Endothelial cell (in vitro differentiated cells): Measurements from ENCODE around the gene LPAR5. TPM values are rescaled to one million over a fixed set of nuclear protein-coding genes. Genes with fewer than 3 reads are reported as not detected.
"Not testable (repeated sequence)": the region's sequence is repeated elsewhere in the genome, so short reads cannot be mapped to it uniquely, and the experiment has no call there.

Experiments used
- DNase-seq: peaks from one replicate; pipeline ENCODE4 v3.0.0; 2021; ENCODE audit warnings: low spot score
- H3K27ac Mint-ChIP-seq: one replicate; pipeline ENCODE4 v1.8.0; 2021; ENCODE audit warnings: mixed read lengths, inconsistent platforms; ENCODE audit not compliant: unreplicated experiment
- H3K27me3 Mint-ChIP-seq: one replicate; pipeline ENCODE4 v1.8.0; 2021; ENCODE audit warnings: mild to moderate bottlenecking, moderate library complexity, mixed read lengths, inconsistent platforms; ENCODE audit not compliant: unreplicated experiment
- H3K36me3 Mint-ChIP-seq: one replicate; pipeline ENCODE4 v1.8.0; 2021; ENCODE audit warnings: mild to moderate bottlenecking, low read depth, mixed read lengths, inconsistent platforms; ENCODE audit not compliant: unreplicated experiment
- H3K4me1 Mint-ChIP-seq: one replicate; pipeline ENCODE4 v1.8.0; 2021; ENCODE audit warnings: mild to moderate bottlenecking, mixed read lengths, inconsistent platforms; ENCODE audit not compliant: unreplicated experiment
- H3K4me3 Mint-ChIP-seq: one replicate; pipeline ENCODE4 v1.8.0; 2021; ENCODE audit warnings: mild to moderate bottlenecking, mixed read lengths, inconsistent platforms; ENCODE audit not compliant: unreplicated experiment
- H3K9me3 Mint-ChIP-seq: one replicate; pipeline ENCODE4 v1.8.0; 2021; ENCODE audit warnings: mixed read lengths, inconsistent platforms; ENCODE audit not compliant: unreplicated experiment
- CTCF ChIP-seq: fragments of 200-600 bp; sonication (generic); IDR thresholded peaks from one replicate; pipeline ENCODE4 v1.5.0; 2021; ENCODE audit warnings: antibody characterized with exemption; ENCODE audit not compliant: unreplicated experiment
- total RNA-seq: library from RNA; stranded (reverse); fragmentation: NEBNext Ultra II Directional; extraction: Animal tissue kit (Norgen Biotek cat#: 25700); gene quantifications from one replicate; pipeline ENCODE4 v1.2.1, GENCODE V29; 2021; ENCODE audit not compliant: unreplicated experiment

The LPAR5 gene
- total RNA-seq, 1 donor from 2014 or later: 2.7 TPM

GRCh38 chr12:6604259-6605029, 31.3 kb downstream of the LPAR5 start:
- peaks cover 25% of the 10 kb centered on the region for H3K4me1 Mint-ChIP-seq
- peaks cover 14% of the 10 kb centered on the region for H3K27me3 Mint-ChIP-seq
- H3K9me3 Mint-ChIP-seq: no peaks in the 10 kb centered on the region
- H3K4me3 Mint-ChIP-seq: peak overlapping the region; percentile 95
- peak overlapping the region; percentile 75 for H3K27ac Mint-ChIP-seq
- no peak for DNase-seq
- H3K36me3 Mint-ChIP-seq: peaks cover 48% of the 10 kb centered on the region
- no peak for TF ChIP-seq CTCF

GRCh38 chr12:6603095-6603567, 32.6 kb downstream of the LPAR5 start:
- peaks cover 14% of the 10 kb centered on the region for H3K27me3 Mint-ChIP-seq
- peaks cover 55% of the 10 kb centered on the region for H3K36me3 Mint-ChIP-seq
- TF ChIP-seq CTCF: no peak
- no peak for DNase-seq
- H3K4me1 Mint-ChIP-seq: peaks cover 25% of the 10 kb centered on the region
- no peaks in the 10 kb centered on the region for H3K9me3 Mint-ChIP-seq
- peak overlapping the region; percentile 56 for H3K4me3 Mint-ChIP-seq
- H3K27ac Mint-ChIP-seq: no peak overlapping the region

- Mint-ChIP-seq H3K4me1 (peaks cover 25% of the 10 kb centered on the region), H3K9me3 (no peaks in the 10 kb centered on the region), H3K27ac (no peak overlapping the region), H3K27me3 (peaks cover 14% of the 10 kb centered on the region), H3K4me3 (peak overlapping the region; percentile 85), H3K36me3 (peaks cover 60% of the 10 kb centered on the region)
- TF ChIP-seq CTCF: no peak
- no peak for DNase-seq
Observed at GRCh38 chr12:6602526-6602925, 33.2 kb downstream of the LPAR5 start.

- not testable (repeated sequence) for H3K27me3 Mint-ChIP-seq, H3K27ac Mint-ChIP-seq, H3K9me3 Mint-ChIP-seq, H3K4me1 Mint-ChIP-seq, DNase-seq
- H3K4me3 Mint-ChIP-seq: peak overlapping the region; percentile 82
- peaks cover 66% of the 10 kb centered on the region for H3K36me3 Mint-ChIP-seq
Observed at GRCh38 chr12:6595673-6596072, 40.1 kb downstream of the LPAR5 start.

GRCh38 chr12:6592087-6592486, 43.7 kb downstream of the LPAR5 start:
- TF ChIP-seq CTCF: no peak
- DNase-seq: no peak
- Mint-ChIP-seq H3K9me3 (no peaks in the 10 kb centered on the region), H3K4me3 (peak overlapping the region; percentile 63), H3K36me3 (peaks cover 52% of the 10 kb centered on the region), H3K27ac (peak overlapping the region; percentile 6), H3K27me3 (peaks cover 2% of the 10 kb centered on the region), H3K4me1 (peaks cover 8% of the 10 kb centered on the region)

- not testable (repeated sequence) for H3K4me3 Mint-ChIP-seq, DNase-seq, H3K4me1 Mint-ChIP-seq, H3K9me3 Mint-ChIP-seq, H3K27me3 Mint-ChIP-seq, H3K27ac Mint-ChIP-seq
- peaks cover 43% of the 10 kb centered on the region for H3K36me3 Mint-ChIP-seq
Observed at GRCh38 chr12:6586569-6586968, 49.2 kb downstream of the LPAR5 start.
